Thyroid gland (tissue), 4 donors: Measurements from ENCODE around the gene SNX11. TPM values are rescaled to one million over a fixed set of nuclear protein-coding genes. Genes with fewer than 3 reads are reported as not detected.

Experiments
- DNase-seq, 2 donors: peaks; one replicate each; pipeline ENCODE4 v3.0.0-alpha.2; 2019
- H3K27ac ChIP-seq, 3 donors: fragments of 200-600 bp; sonication (generic); 1 replicate in 2 of 3; 2 replicates in 1 of 3; pipeline ENCODE4 v1.5.1; 2016 to 2019; ENCODE audit warnings: mild to moderate bottlenecking in 1 of 3, moderate library complexity in 1 of 3
- H3K27me3 ChIP-seq: fragments of 200-600 bp; sonication (generic); one replicate; pipeline ENCODE4 v1.5.1; 2019
- H3K36me3 ChIP-seq, 2 donors: fragments of 200-600 bp; sonication (generic); one replicate each; pipeline ENCODE4 v1.5.1; 2016 to 2019
- H3K4me1 ChIP-seq, 2 donors: fragments of 200-600 bp; sonication (generic); one replicate each; pipeline ENCODE4 v1.5.1; 2017 to 2019
- H3K4me3 ChIP-seq, 3 donors: fragments of 200-600 bp; sonication (generic); replicated peaks in 1 of 3; 1 replicate in 2 of 3; 2 replicates in 1 of 3; pipeline ENCODE4 v1.5.1; 2016; ENCODE audit warnings: mild to moderate bottlenecking in 1 of 3
- H3K9me3 ChIP-seq: fragments of 200-600 bp; sonication (generic); one replicate; pipeline ENCODE4 v1.5.1; 2017
- CTCF ChIP-seq, 6 experiments: fragments of 200-600 bp in 3 of 6; fragments of 450-650 bp in 3 of 6; sonication (generic) in 3 of 6; IDR thresholded peaks; one replicate each; pipeline ENCODE4 v1.5.1; 2016 to 2019; ENCODE audit warnings: antibody characterized with exemption in 6 of 6, mild to moderate bottlenecking in 2 of 6, inconsistent platforms in 1 of 6, moderate library complexity in 1 of 6
- POLR2A ChIP-seq, 2 donors: fragments of 450-650 bp; IDR thresholded peaks; one replicate each; pipeline ENCODE4 v1.6.1; 2017; ENCODE audit warnings: antibody characterized with exemption in 2 of 2, mild to moderate bottlenecking in 2 of 2, moderate library complexity in 1 of 2
- WGBS, 2 donors: methylation state at CpG; one replicate each; pipeline ENCODE4 v1.1.5; 2017; 5-methylcytosine and 5-hydroxymethylcytosine counted together
- intact Hi-C: fragments of 100-400 bp; cut with DNase I; formaldehyde crosslinking; loops from one replicate; pipeline ENCODE4 v1.15.1; 2023
- total RNA-seq, 4 donors: library from RNA; depleted of rRNA; stranded (reverse); fragments of >200 nt; gene quantifications; one replicate each; pipeline ENCODE4 v1.2.3, GENCODE V29; 2016

The SNX11 gene
- total RNA-seq, 4 donors from 2014 or later, result 20.3 to 23.4 (median 22.0) TPM

DNA sequence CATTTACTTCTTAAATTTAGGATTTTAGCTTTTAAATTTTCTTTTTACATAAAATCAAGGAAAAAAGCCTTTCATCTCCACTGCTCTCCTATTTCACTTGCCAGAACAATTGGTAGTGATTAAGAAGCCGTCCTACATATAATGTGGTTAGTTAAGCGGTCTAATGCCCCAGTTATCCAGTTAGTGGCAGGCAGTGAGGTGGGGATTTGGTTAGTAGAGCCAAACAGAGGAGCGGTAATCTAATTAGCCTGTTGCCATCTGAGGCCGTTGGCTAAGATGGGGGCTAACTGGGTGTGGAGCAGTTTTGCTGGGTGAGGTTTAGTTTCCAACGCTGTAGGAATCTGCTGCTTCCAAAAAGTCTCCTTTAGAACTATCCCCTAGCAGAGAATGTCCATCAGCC, 22.4 kb downstream of the SNX11 start:
- no peaks in the 10 kb centered on the region for H3K9me3 ChIP-seq
- 63 to 68% methylated on average over 5 of the region's 5 CpGs for WGBS, 2 donors
- H3K27me3 ChIP-seq, result no peaks in the 10 kb centered on the region
- DNase-seq, result no peak
- H3K4me3 ChIP-seq, result no peak overlapping the region
- no peaks in the 10 kb centered on the region for H3K36me3 ChIP-seq
- TF ChIP-seq CTCF (IDR thresholded peaks at IDR 0.05) (no peak), POLR2A (IDR thresholded peaks at IDR 0.05) (no peak)
- H3K27ac ChIP-seq, result no peak overlapping the region
- H3K4me1 ChIP-seq, result peaks cover 12 to 18% of the 10 kb centered on the region in 2 donors
- intact Hi-C loops, result loop anchor here (2.0 kb wide), 2 partner anchors 49 to 105 kb away; no protein-coding TSS in a partner anchor

DNA sequence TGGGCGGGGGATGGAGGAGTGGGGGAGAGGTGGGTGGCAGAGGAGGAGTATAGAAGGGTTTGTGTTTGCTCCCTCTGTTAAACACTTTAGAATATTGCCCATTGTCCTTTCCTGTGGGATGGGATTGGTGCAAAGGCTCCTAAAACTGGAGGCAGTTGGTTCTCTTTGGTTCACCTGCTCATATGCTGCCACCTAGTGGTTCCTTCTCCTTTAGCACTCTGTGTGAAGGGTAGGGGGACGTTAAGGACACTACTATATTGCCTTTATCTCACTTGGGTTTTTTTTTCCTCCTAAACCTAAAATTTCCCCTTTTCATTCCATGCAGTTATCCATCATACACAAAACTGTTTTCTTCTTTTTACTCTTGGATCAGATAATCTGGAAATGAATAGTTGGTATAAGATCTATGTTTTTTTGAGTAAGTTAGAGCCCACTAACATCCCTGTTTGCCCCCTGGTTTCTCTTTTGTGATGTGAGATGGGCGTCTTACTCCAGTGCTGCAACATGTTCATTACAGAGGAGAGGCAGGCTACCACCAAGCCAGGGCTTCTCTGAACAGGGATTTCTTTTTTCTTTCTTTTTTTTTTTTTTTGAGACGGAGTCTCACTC, 23.8 kb downstream of the SNX11 start:
- Histone ChIP-seq H3K9me3 (no peaks in the 10 kb centered on the region), H3K27ac (no peak overlapping the region), H3K4me1 (peaks cover 3 to 9% of the 10 kb centered on the region in 2 donors), H3K36me3 (no peaks in the 10 kb centered on the region), H3K4me3 (no peak overlapping the region), H3K27me3 (no peaks in the 10 kb centered on the region)
- TF ChIP-seq POLR2A (IDR thresholded peaks at IDR 0.05) (no peak), CTCF (IDR thresholded peaks at IDR 0.05) (peak; percentile 58 to 91 (median 82))
- peak; percentile 56 to 59 for DNase-seq
- intact Hi-C loops, result loop anchor here (2.0 kb wide), 2 partner anchors 51 to 107 kb away; no protein-coding TSS in a partner anchor
- 44 to 45% methylated on average over 4 of the region's 4 CpGs for WGBS, 2 donors

- intact Hi-C loops, result no loop called here
- no peak overlapping the region for H3K27ac ChIP-seq
- no peaks in the 10 kb centered on the region for H3K36me3 ChIP-seq
- H3K4me1 ChIP-seq, result no peaks in the 10 kb centered on the region
- 49 to 63% methylated on average over 5 of the region's 5 CpGs for WGBS, 2 donors
- no peak overlapping the region for H3K4me3 ChIP-seq
- no peaks in the 10 kb centered on the region for H3K9me3 ChIP-seq
- H3K27me3 ChIP-seq, result no peaks in the 10 kb centered on the region
- no peak for DNase-seq
- TF ChIP-seq POLR2A (IDR thresholded peaks at IDR 0.05) (no peak), CTCF (IDR thresholded peaks at IDR 0.05) (no peak)
Measured at GRCh38 chr17:48132385-48132784, 24.8 kb downstream of the SNX11 start.

DNA sequence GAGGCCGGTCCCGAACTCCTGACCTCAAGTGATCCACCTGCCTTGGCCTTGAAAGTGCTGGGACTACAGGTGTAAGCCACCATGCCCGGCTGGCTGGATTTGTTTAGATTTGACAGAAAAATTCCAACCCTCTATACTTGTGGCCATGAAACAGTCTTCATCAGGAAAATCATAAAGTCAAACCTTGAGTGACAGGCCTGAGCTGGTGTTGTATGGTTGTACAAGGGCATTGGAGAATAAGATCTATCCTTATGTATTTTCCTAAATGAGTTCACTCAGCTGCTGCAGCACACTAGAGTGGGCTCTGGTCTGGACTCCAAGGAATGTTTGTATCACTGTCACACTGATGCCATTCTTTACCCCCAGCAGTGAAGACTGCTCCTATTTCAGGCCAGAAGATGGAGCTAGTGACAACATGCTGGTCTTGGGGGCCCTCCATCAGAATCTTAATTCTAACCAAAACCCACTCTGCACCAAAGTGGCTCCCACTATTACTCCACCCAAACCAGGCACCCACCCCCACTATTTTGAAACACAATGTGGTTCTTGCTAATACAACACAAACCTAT, 27.4 kb downstream of the SNX11 start:
- WGBS, 2 donors, result 83 to 86% methylated on average over 3 of the region's 3 CpGs
- TF ChIP-seq POLR2A (IDR thresholded peaks at IDR 0.05), result no peak
- TF ChIP-seq CTCF (IDR thresholded peaks at IDR 0.05), result no peak
- Histone ChIP-seq H3K36me3 (no peaks in the 10 kb centered on the region), H3K9me3 (no peaks in the 10 kb centered on the region), H3K27ac (no peak overlapping the region), H3K4me1 (no peaks in the 10 kb centered on the region), H3K4me3 (no peak overlapping the region), H3K27me3 (no peaks in the 10 kb centered on the region)
- intact Hi-C loops, result no loop called here
- no peak for DNase-seq

GRCh38 chr17:48137656-48138055, 30.1 kb downstream of the SNX11 start:
- H3K36me3 ChIP-seq, result no peaks in the 10 kb centered on the region
- no peak overlapping the region for H3K4me3 ChIP-seq
- H3K27ac ChIP-seq, result no peak overlapping the region
- intact Hi-C loops, result no loop called here
- H3K4me1 ChIP-seq, result no peaks in the 10 kb centered on the region
- no peak for TF ChIP-seq CTCF (IDR thresholded peaks at IDR 0.05)
- TF ChIP-seq POLR2A (IDR thresholded peaks at IDR 0.05), result no peak
- H3K9me3 ChIP-seq, result no peaks in the 10 kb centered on the region
- no peak for DNase-seq
- H3K27me3 ChIP-seq, result no peaks in the 10 kb centered on the region
- 79 to 84% methylated on average over 1 of the region's 1 CpG for WGBS, 2 donors
